Muscle of arm (tissue), 12 donors: ENCODE results near the gene SFT2D1. TPM values are rescaled to one million over a fixed set of nuclear protein-coding genes. Genes with fewer than 3 reads are reported as not detected.

ENCODE experiments used
- DNase-seq: peaks from one replicate; pipeline ENCODE4 v3.0.0-alpha.2; 2013
- polyA plus RNA-seq, 12 donors: library from polyadenylated mRNA; unstranded; fragments of 120-200 nt; gene quantifications; one replicate each; pipeline ENCODE4 v1.2.1, GENCODE V29; 2013; ENCODE audit not compliant: insufficient read length in 12 of 12

SFT2D1 gene
- polyA plus RNA-seq, 12 donors = 21.8 to 45.8 (median 37.6) TPM; not detected in 1

DNA sequence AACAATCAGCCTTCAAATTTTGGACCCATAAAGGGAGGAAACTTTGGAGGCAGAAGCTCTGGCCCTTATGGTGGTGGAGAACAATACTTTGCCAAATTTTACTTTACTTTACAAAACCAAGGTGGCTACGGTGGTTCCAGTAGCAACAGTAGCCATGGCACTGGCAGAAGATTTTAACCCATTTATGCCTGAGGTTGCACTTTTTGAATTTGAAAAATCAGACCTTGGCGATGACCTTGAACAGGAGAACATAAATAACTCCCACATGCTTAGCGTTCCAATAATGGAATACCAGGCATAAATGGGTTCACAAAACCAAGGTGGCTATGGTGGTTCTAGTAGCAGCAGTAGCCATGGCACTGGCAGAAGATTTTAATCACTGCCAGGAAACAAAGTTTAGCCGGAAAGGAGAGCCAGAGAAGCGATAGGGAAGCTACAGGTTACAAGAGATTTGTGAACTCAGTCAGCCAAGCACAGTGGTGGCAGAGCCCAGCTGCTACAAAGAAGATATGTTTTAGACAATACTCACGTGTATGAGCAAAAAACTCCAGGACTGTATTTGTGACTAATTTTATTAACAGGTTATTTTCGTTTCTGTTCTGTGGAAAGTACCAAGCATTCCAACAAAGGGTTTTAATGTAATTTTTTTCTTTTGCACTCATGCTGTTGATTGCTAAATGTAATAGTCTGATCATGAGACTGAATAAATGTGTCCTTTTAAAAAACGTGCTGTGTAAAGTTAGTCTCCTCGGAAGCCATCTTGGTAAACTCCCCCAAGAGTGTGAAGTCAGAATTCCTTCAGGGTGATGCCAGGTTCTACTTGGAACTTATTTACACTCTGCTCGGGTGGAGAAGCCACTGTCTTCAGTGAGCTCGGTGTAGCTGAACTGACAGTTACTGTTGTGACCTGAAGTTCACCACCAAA is 6.7 kb downstream of the SFT2D1 start:
- no peak for DNase-seq

DNA sequence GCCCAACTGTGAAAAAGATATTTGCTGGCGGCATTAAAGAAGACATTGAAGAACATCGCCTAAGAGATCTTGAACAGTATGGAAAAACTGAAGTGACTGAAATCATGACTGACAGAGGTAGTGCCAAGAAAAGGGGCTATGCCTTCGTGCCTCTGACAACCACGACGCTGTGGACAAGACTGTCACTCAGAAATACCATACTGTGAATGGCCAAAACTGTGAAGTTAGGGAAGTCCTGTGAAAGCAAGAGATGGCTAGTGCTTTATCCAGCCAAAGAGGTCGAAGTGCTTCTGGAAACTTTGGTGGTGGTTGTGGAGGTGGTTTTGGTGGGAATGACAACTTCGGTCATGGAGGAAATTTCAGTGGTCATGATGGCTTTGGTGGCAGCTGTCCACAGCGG is 7.5 kb downstream of the SFT2D1 start:
- DNase-seq = no peak

DNA sequence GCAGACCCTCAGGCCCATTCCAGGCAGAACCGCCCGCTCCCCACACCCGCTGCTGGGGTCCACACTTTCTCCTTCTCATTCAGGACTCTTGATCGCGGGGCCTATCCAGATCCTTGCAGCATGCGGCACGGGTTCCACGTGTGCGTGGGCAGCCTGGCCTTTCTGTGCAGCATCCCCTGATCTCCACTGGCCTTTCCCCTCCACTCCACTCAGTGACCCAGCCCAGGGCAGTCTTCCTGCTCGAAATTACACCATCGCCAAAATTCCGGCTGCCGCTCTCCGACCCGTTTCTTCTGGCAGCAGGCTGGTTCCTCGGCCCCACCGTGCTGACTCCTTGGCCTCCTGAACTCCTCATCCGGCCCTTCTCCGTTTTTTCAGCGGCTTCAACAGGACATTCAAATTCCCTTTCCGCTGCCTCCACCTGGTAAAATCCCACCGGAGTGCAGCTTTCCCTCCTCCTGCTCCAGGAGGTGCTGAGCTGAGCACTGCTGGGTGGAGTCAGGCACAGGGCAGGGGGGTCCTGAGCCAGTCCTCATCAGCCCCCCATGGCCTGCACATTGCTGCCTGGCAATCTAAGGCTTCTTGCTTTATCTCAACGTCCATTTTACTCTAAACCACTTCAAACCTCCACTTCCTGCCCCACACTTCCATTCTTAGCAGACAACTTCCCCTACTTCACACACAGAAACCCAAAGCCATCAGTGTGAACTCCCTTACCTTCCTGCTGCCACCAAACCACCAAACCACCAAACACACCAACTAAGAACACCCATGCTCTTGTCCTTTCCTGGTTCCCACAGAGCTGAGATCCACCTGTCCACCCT is 9.0 kb downstream of the SFT2D1 start:
- DNase-seq = no peak

DNA sequence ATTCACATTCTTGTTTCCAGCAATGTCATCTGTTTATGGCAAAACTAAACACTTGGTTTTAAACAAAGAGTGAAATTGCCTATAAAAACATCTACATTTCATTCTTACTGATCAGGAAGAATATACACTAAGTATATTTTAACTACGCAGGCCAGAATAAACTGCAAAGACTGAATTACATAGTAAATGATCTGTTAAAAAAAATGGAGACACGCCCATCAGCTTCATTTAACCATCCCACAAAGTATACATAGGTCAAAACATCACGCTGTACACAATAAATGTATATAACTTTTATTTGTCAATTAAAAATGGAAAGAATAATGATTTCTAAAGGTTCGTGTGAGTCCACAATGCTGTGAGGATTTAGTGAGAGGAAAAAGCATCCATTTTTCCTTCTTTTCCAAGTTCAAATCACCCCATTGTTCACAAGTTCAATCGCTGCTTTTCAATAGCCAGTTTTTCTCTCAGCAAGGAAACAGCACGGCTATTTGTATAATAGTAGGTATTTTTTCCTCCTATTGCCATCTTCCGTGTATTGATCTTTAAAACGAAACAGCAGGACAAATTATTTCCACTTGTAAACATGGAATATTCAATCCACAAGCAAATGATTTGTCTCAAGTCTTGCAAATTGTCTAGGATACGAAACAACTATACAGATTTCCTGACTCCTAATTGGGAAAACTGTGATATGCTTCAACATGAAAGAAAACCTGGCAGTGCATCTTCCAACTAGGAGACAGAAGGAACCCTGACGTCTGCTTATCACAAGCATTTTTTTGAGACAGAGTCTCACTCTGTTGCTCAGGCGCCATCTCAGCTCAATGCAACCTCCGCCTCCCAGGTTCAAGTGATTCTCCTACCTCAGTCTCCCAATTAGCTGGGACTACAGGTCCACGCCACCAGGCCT is 10.6 kb downstream of the SFT2D1 start:
- DNase-seq = no peak

DNA sequence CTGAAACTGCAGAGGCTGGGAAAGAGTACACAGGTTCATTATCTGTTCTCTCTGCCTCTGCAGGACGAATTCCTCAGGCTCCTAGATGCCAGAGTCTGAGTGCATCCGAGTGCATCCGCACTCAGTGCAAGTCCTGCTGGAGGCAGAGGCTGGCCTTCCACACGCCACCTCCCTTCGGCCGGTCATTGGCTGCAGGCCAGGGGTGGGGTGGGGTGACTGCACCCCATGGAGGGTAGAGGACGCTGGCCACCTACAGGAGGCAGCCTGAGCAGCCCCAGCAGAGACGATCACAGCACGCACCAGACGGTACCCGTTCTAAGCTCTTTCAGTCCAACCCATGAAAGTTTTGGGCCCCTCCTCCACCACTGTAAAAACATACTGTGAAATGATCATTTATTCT is 11.7 kb downstream of the SFT2D1 start:
- DNase-seq = no peak

DNA sequence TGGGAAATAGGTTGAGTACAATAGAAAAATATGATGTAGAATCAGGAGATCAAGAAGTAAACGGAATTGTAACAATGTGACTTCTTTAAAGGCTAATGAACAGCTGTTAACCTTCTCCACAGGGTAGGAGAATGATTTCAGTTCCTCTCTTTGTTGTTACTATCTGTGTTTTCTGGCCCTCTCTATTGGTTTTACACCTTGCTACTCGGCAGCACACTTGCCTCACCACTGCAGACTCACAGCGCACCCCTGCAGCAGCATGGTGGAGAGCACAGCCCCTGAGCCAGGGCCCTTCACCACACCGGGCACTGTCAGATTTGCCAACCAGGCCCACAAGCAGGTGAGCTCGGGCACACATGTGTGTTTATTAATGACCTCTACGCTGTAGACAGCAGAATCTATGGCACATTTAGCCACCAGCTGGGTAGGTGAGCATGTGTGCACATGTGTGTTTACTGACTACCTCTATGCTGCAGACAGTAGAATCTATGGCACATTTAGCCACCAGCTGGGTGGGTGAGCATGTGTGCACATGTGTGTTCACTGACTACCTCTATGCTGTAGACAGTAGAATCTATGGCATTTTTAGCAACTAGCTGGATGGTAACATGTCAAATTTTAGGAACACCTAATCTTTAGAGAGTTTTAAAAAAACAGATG is 16.8 kb downstream of the SFT2D1 start:
- no peak for DNase-seq

DNA sequence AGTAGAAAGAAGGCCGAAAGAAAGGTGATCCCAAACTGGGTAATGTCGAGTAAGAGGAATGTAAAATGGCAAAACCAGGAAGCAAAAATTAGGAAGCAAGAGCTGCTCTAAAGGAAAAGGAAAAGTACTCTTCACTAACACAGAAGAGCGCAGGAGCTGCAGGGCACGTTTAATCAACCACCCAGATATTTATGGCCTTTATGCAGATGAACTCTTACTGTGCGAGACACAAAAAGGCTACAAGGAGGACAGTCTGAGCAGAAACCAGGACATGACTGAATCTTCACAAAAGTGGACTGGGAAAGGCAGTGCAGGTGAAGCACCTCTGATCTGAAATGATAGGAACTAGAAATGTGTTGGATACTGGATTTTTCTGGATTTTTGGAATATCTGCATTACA is 18.9 kb downstream of the SFT2D1 start:
- no peak for DNase-seq

DNA sequence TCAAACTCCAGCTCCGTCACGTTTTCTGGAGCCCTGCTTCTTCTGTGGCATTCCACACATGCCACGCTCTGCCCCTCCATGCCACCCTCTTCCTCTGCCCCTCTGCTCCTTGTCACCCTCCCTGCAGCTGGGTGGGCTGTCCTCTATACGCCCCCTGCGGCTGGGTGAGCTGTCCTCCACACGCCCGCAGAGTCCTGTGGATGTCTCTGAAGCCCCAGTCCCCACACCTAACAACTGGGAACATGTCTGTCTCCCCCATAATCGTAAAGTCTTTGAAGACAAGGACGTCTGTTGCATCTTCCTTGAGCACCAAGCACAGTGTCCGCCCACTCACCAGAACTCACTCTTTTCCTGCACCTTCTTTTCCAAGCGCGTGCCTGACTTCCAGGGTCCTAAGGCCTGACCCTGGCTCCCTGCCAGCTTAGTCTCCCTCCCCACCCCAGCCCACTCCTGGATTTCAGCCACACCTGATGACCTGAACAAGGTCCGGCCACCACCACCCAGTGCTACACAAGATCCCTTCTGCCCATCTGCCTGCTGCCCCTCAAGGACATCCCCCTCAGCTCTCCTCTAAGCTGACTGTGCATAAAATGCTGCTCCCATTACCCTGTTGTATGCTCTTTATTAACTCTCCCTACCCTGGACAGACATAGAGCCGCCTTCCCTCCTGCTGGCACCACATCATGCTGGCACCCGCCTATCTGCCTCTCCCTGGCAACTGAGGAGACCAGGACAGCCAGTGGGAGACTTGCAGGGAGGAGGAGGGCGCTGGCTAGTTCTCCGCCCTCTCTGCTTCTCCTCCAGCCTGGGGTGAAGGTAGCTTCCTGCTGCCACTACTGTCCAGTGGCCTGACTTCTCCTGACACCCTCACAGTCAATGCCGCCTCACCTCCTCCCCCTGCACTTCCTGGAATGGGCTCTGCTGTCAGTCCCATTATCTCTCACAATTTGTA is 23.4 kb downstream of the SFT2D1 start:
- no peak for DNase-seq

DNA sequence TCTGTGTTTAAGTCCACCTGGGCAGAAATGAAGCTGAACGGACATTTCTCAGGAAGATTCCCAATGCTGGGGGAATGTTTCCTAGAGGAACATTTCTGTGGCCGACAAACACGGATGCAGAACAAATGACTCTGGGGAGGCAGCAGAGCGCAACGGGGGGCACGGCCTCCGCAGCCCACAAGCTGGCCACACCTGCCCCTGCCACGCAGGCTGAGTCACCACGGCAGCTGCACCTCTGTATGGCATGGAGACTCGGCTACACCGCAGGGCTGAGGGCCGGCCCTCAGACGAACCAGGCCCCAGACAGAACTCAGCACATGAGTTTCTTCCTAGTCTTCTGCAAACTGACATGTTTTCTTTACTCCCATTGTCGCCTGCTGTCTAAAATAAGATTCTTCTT is 24.1 kb downstream of the SFT2D1 start:
- no peak for DNase-seq

DNA sequence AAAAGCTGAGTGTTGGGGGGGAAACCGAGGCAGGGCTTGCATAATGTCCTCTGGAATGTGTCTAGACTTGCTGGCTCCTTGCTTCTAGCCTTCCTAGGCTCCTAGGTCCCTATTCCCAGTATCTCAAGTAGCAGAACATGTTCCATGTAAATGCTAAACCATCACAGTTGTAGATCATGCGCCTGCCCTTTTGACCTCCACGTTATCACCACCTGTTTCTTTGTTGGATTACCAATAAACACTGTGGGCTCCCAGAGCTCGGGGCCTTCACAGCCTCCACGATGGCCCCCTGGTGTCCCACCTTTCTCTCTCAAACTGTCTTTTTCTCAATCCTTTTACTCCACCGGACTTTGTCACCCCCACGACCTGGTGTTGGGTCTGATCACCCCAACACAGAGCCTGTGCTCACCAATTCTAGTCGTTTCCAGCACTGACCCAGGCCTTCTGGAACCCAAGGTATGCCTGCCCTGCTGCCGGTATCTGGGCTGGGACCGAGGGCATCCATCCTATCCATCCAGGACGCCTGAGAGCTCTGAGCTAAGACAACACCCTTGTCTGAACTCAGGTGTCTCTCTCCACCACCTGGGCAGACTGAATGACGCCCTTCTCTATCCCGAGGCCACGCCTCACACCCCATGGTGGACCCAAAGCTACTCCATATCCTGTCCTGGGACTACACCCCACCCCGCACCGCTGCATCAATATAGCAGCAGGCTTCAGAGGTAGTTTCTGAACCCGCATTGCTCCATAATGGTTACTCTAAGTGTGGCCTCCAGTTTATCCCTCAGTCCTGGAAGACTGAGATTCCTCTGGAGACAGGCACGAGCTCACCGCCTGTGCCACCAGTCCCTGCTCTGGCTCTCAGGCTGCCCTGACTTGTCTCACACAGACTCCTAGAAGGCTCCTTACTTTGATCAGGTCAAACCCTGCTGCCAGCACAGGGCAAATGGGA is 24.8 kb downstream of the SFT2D1 start:
- DNase-seq = no peak

DNA sequence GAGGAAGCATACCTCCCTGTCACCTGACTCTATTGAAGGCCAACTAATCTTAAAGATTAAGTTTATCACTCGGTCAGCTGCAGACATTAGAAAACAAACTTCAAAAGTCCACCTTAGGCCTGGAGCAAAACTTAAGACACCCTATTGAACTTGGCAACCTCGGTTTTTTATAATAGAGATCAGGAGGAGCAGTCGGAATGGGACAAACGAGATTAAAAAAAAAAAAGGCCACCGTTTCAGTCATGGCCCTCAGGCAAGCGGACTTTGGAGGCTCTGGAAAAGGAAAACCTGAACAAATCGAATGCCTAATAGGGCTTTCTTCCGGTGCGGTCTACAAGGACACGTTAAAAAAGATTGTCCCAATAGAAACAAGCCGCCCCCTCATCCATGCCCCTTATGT is 26.9 kb downstream of the SFT2D1 start:
- DNase-seq = no peak

DNA sequence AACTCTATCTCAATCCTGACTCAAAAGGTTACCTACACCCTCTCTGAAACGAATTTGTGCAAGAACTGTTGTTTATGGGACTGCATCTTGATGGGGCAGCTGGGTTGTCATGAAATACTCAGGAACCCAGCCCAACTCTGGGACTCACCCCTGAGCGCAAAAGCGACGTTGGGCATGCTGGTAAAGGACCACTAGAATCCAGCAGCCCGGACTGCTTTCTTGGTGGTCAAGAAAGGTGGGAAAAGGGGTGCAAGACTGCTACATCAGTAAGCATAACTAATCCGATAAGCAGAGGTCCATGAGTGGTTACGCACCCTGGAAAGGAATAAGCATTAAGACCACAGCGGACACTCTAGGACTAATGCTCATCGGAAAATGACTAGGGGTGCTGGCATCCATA is 27.9 kb downstream of the SFT2D1 start:
- no peak for DNase-seq

DNA sequence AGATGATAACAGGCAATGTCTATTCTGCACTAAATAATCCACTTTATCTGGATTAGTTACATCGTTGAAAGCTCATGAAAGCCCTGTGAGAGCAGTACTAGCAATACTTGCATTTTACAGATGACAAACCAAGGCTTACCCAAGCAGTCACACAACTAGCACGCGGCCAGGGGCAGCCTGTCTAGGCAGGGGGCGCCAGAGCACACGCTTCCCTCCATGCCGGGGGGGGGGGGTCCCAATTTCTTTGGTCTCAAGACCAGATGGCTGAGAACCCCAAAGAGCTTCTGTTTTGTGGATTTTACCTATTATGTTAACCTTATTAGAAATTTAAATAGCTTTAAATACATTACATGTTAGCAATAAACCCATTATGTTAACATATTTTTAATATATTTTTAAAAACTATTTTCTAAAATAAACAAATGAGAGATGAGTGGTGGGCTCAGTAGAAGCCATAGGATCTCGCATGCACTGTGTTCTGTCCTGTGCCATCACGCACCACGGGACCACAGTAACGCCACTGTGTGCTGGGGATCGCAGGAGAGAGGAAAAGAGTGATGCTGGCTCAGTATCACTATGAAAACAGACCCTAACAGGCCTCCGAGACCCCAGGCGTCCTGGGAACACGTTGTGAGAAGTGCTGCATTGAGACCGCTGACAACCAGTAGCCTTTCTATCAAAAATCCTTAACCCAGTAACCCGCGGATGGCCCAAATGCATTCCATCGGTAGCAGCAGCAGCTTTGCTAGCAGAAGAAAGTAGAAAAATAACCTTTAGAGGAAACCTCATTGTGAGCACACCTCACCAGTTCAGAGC is 28.9 kb downstream of the SFT2D1 start:
- DNase-seq = peak; percentile 36

DNA sequence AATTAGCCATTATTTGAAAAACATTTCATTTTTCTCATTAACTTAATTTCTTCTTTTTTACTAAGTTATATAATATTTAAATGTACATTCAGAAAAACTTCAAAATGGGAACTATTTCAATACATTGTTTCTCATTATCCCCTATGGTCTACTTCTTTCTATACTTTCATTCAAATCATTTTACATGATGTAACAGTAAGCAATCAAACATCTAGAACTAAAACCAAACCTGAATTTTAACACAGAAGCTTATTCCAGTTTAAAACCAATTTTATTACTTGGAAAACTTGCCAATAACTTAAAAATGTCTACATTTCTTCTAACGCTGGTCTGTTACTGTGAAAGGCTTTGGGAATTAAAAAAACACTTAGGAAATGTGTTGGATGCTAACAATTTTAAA is 29.5 kb downstream of the SFT2D1 start:
- DNase-seq = no peak

DNA sequence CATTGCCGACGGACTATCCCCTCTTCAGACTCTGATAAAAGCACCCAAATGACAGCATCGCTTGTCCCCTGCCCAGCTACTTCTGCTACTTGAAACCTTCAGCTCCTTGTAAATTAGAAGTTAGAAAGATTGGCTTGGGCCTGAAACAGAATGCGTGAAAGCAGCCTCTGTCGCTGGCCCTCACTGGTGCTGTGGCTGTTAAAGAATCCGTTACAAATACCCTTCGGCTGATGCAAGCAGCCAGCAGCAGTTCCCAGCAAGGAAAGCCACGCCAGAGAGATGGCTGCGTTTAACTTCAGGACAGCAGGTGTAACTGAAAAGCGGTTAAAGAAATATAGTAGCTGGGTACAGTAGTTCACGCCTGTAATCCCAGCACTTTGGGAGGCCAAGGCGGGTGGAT is 31.7 kb downstream of the SFT2D1 start:
- no peak for DNase-seq

DNA sequence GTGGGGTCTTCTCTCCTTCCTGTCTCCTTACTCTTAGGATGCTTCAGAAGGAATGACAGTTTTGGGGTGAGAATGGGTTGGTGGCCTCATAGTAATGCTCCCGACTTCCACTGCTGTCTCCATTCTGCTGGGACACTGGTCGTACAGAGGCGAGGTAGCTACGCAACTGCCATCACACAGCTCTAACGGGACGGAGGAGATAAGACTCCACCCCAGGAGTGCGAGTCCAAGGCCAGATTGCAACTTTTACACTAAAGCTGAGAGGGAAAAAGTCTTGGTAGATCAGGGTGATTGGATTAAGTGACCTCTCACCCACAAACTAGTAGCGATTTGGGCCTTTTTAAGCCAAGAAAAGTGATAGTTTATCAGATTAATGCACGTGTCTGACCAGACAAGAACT is 32.4 kb downstream of the SFT2D1 start:
- DNase-seq = no peak

DNA sequence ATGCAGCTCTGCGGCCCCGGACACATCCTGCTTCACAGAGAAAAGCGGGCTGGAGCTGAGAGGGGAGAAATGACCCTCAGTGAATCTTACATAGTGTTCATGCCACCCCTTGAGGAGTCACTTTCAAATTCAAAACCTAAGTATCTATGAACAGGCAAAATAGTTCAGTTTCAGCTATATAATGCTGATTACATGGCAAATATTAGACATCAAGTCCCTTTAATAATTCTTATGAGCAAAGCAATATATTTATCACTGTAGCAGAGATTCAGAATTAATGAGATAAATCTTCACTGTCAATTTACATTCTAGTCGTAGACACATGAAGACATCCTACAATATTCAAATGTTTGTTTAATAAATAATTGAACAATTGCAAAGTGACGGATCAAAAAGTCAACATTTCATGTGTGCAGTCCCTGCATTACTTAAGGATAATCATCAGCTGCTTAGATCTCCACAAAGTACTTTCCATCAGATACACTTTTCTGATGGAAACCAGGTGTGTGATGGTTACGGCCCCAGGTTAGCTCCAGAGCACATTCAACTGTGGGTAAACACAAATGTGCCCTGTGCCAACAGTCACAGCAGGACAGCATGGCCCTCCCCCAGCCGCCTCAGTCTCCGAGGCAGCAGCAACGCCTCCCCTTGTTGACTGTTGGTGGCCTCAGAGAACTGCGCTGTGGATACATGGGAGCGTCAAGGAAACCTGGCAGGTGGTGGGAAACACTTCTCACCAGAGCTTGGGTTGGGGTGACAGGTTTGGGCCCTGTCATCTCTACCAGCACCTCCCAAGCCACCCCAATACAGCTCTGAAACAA is 33.4 kb downstream of the SFT2D1 start:
- DNase-seq = no peak
